Activated CD4-positive, alpha-beta T cell treated with anti-CD3 and anti-CD28 coated beads, Interleukin-2, amount 50 U/mL, for 16 hours (primary cell): ENCODE measurements around the gene TOM1L2.
"Not testable (repeated sequence)": the region's sequence is repeated elsewhere in the genome, so short reads cannot be mapped to it uniquely, and the experiment has no call there.

Experiments used
- DNase-seq: peaks from one replicate; pipeline ENCODE4 v3.0.0-alpha.2; 2020

TOM1L2 gene

DNA sequence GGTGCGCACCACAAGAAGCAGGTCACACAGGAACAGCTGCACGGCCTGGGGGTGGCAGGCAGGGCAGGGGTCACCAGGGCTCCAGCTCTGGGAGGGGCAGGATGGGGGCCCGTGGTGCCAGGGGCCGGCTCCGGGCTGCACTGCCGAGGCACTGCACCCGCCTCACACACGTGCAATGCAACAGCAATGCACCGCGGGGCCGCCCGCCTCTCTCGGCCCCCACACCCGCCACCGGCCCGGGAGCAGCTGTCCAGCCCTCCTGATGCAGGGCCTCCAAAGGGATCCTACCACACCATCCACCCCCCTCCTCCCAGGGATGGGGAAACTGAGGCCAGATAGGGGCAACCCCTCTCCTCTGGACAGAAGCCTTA is 158.5 kb downstream of the TOM1L2 start:
- no peak for DNase-seq

DNA sequence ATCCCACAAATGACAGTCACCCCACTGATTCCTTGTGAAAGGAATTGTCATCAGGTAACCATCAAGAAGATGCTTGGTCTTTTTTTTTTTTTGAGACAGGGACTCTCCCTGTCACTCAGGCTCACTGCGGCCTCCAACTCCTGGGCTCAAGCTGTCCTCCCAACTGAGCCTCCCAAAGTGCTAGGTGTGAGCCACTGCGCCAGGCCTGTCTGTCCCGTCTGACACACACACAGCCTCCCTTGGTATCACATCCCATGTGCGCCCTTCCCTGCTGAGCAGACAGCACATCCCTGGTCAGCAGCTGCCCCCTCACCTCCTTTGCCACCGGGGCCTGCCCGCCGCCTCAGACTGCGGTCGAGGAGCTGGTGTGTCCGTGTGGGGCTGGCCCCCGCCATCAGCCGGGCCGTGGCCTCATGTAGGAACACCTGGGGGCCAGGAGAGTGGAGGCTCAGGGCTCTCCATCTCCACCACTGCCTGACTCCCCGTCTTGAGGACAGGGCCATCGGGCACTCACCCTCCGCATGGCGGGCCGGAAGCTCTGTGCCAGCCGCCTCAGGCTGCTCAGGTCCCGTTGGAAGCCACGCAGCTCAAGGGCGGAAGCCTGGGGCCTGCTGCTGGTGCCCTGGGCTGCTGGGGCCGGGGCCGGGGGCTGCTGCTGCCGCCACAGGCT is 159.0 kb downstream of the TOM1L2 start:
- DNase-seq: no peak

DNA sequence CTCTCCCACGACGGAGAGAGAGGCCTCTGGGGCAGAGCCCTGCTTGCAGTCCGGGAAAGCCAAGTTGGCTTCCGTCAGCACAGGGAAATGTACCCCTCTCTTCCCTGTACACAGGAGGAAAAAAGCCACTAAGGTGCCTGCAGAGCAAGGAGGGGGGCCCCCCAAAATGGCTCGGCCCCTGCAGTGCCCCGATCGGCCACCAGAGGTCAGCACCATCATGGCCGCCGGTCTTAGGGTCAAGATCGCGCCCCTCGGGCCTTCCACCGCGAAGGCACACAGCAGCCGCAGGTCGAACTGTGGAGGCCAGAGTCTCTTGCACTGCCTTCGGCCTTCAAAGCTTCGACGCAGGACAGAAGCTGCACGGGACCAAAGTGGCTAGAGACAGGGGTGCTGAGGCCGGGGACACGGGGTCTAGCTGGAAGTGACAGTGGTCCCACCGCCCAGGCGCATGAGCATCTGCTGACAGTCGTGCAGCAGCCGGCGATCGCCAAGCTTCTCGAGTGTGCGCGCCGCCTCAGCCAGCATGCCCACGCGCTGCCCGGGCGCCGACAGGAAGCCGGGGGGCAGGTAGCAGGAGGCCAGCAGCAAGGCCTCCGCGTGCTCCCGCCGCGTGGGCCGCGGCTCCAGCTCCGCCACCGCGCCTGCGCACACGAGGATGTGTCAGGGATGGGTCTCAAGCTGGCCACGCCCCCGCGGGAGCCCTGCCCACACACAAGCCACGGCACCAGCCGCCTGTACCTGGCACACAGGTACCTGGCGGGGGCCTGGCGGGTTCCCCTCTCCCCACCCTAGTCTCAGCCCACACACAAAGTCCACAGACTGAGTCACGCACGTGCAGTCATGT is 159.8 kb downstream of the TOM1L2 start:
- peak; percentile 48 for DNase-seq

DNA sequence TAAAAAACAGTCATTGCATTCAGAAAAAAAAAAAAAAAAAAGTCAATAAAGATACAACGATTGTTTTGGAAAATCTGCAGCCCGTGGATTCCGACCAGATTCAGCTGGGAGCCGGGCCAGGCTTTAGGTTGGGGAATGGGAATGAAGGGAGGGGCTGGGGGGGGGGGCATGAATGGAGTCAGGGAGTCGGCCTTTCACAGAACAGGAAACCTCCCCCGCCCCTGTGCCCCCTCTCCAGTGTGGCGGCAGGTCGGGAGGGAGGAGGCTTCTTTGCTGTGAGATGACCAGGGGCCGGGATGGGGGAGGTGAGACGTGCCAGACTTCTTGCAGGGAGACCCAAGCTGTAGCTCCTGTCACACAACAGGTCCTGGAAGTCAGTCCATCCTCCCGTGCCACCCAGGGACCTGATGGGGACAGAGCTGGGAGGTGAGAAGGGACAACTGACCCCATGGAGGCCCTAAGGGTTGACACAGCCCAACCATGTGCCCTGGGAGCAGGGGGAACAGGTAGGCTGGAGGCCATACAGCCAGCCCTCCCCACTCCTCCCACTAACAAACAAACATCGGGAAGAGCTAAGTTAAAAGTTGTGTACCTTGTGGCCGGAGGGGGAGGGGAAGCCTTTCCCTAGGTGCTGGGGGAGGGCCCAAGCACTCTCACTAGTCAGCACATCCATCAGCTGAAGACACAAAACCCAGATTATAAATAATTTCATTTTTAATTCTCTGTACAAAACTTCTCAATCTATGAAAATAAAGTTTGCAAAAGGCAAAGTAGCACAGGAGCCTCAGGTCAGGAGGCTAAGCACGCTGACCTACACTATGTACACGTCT is 160.6 kb downstream of the TOM1L2 start:
- DNase-seq: no peak

DNA sequence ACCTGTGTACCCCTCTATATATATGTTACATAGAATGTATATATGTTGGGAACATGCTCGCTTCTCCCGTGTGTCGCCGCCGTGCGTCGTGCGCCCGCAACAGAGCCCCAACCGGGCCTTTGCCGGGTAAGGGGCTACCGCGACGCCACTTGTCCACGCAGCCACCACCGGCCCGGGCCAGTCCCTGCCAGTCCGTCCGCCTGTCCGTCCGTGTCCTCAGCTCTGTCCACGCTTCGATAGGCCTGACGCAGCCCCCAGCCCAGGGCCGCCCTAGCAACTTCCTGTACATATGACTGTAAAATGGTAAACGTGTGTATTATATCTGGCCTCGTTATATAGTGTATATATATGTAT is 161.3 kb downstream of the TOM1L2 start:
- no peak for DNase-seq

DNA sequence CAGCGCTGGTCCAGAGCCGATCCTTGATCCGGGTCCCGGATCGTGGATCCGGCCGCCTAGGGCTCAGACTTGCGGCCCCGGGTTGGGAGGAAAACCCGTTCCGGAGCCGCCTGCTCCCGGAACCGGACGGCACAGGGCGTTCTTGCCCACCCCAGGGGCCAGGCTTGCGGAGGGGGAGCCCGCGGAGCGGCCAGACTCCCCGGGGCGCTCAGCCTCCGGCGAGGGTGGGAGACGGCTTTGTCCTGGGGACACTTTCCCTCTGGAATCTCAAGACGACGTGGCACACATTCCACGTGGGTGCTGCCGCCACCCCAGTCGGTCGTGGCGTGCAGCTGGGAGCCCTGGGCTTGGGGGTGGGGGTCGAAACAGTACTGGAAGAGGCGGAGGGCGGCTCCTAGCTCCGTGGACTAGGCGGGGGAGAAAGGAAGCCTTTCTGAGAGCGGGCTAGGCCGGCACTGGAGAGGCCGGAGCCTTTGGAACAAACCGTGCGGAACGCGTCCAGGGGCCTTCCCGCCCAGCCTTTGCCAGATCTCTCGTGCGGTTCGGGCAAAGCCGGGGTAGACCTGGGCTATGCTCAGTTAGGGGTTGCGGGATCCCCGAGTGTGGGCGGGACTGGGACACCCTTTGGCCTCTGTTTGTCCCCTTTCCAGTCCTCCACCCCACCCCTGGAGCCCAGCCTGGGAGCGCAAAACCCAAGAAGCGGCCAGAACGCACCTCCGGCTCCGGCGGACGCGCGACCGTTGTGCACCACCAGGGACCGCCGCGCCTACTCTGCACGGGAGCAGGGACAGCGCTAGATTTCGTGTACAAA is 161.9 kb downstream of the TOM1L2 start:
- no peak for DNase-seq

DNA sequence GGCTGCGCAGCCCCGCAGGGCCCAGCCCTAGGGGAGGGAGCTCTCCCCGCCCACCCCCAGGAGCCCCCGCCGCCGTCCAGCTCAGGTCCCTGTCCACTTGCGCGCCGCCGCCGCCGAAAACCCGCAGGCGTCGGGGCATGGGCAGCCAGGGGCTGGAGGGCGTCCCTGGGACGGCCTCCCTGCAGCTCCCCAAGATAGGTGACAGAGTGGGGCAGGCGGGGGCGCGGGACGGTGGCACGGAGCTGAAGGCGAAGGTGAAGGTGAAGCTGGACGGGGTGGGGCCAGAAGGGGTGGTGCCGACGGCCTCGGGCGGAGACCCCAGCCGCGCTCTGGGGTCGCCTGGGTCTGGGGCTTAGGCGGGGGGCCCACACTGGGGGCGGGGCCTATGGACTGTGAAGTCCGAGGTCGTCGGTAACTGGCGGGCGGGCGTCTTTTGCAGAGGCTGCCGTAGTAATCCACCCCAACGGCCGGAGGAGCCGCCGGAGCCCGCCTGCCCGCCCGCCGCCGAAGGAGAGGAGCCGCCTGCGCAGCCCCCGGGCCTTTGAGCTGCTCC is 162.6 kb downstream of the TOM1L2 start:
- DNase-seq: no peak

DNA sequence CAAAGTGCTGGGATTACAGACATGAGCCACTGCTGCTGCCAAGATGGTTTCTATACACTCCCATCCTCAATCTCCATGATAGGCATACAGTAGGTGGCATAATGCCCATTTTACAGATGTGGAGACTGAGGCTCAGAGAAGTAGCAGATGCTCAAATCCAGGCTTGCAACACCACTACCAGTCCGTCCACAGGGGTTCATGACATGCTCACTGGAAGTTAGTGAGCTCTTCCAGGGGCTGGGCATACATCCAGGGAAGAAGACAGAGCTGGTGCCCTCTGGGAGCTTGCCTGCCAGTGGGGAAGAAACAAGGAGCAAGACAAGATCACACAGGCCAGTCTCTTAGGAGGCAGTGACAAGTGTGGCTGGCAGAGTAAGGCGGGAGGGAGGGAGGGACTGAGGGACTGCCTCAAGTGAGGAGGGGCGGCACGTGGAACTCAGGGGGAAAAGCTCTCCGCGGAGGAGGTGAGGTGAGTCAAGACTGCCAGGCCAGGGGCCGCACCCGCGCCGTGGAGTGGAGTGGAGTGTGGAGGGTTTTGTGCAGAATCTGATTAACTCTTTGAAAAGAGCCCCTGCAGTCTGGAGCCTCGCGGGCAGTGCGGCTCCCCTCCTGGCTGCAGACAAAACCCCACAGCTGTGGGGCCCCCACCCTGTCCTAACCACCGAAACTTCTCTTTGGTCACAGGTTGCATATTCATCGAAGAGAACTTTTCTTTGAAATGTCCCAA is 163.3 kb downstream of the TOM1L2 start:
- DNase-seq: no peak

DNA sequence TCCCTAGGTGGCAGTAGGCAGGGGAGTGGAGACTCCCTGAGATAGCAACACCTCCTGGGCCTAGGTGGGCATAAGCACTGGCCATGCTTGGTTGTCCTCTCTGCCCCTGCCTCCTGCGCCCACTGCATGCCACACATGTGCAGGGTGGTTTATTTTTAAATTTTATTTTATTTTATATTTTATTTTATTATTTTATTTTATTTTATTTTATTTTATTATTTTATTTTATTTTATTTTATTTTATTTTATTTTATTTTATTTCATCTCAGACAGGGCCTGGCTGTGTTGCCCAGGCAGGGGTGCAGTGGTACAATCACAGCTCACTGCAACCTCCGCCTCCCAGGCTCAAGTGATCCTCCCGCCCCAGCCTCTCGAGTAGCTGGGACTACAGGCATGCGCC is 164.0 kb downstream of the TOM1L2 start:
- DNase-seq: not testable (repeated sequence)

DNA sequence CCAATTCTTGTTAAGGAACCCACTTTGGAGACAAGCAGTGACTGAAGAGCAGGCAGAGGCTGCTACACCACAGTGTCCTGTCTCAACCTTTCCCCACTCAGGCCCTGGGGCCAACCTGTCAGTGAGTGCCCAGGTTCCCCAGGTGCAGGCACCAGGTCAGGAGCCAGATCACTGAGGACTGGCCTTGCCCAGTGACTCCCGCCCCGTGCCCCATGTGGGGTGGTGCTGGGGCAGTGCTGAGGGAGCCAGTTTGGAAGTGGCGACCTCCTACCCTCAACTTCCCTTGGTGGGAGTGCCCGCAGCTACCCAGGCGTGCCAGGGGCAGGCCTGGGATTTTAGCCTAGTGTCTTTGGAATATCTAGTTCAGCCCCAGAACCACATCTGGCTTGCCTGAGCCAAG is 164.8 kb downstream of the TOM1L2 start:
- DNase-seq: no peak

DNA sequence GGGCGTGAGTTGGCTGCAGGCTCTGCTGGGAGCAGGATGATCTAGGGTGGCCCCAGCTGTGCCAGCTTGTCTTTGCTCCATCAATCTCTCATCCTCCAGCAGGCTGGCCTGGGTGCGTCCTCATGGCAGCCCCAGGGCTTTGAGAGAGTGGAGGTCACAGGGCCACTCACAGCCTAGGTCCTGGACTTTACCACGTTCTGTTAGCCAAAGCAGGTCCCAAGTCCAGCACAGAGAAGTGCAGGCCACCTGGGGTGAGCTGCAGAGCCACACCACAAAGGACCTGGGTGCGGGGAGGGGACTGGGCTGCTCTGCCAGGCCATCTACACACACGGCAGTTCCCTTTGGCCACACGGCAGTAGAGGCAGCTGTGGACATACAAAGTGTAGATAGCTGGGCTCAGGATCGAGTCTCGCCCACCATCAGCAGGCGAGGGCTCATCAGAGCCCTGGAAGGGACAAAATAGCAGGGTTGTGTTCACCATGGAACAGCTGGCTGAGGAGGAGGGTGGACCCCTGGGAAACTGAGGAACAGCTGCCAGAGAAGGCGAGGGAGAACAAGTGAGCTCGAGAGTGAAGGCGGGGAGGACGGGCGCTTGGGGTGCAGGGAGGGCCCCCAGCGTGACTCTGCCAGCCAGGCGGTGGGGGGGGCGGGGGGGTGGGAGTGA is 165.5 kb downstream of the TOM1L2 start:
- DNase-seq: no peak

DNA sequence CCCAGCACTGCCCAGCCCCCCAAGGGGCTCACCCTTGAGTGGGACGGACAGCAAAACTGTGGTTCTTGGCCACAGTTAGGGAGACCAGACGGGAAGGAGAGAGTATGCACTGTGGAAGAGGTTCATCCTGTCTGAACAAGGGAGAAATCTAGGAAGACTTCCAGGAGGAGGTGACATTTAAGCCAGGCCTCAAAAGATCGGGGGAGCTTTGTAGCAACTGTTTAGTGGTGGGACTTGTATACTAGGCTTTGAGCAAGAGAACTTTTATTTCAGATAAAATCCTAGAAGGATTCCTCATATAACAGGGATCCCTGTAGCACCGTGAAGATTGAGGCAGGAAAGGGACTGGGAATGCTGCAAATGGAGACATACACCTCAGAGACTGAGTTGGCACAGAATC is 166.2 kb downstream of the TOM1L2 start:
- no peak for DNase-seq

DNA sequence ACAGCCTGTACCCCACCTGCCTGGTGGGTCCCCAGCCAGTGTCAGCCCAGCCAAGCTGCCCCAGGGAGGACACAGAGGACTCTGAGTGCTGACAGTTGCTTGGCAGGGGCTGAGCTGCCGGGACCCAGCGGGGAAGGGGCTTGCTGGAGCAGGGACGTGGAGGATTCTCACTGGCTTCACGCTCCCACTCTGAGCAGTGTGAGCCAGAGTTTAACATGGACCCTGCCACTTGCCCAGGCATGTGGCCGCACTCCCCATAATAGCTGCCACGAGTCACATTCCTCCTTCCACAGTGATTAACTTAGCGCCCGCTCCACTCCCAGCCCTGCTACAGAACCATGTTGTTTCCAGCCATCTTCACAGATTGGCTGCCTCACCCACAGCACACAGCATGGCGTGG is 166.6 kb downstream of the TOM1L2 start:
- no peak for DNase-seq

DNA sequence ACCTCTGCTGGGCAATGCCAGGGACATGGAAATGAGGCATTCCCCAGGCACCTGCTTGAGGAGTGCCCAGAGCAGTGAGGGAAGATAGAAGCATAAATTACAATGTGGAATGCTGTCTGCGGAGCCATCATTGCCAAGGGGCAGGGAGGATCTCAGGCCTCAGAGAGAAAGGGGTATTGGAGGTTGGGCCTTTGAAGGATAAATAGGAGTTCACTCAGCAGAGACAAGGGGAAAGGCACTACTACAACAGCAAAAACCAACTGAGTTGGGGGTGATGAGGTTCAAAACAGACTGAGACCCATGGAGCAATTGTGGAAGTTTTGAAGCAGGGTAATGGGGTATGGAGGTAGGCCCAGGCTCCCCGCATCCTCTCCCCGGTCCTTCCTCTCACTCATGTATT is 168.2 kb downstream of the TOM1L2 start:
- no peak for DNase-seq

DNA sequence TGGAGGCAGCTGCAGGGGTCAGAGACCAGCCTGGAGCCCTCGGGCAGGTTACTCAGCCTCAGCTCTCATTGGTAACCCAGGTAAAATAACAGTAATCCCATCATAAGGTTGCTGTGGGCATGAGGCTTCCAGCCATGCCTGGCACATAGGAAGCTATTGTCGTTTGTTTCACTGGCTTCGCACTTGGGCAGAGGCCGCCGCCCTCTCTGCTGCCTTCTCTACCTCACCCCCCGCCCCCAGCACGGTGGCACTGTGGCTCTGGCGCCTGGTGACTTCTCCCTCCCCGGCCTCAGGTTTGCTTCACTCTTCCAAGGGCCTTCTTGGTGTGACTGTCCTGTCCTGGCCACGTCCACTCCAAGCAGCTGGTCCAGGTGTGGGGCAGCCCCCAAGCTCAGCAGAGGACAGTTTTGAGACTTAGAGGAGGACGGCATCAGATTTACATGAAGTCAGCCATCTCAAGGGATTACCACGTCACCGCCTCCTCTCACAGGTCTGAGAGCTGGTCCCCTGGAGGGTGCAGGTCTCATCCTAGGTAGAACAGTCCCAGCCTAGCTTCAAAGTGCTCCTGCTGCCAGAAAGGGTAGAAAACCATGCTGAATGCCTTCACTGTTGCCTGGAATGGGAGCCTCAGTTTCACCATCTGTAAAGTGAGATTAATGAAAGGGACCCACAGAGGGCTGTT is 170.3 kb downstream of the TOM1L2 start:
- no peak for DNase-seq

DNA sequence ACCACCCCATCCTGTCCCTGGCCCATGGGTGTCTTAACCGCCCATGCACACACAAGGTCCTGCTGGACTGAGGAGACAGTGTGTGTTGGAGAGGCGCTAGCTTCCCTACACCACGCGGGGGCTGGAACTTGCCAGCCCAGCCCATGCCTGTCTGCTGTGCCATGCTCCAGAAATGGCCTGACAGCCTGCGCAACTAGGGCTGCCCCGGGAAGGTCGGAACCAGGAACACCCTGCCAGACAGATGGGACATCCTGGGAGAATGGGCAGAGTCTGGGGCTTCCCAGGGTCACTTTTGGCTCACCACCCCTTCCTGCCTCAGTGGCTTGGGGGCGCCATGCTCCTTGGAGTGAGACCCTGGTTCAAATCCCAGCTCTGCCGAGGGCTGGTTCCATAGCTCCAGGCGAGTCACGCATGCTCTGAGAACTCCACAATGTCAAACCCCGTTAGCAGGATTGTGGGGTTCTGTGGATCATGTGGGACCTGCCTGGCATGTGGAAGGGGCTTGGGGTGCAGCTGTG is 171.6 kb downstream of the TOM1L2 start:
- no peak for DNase-seq

DNA sequence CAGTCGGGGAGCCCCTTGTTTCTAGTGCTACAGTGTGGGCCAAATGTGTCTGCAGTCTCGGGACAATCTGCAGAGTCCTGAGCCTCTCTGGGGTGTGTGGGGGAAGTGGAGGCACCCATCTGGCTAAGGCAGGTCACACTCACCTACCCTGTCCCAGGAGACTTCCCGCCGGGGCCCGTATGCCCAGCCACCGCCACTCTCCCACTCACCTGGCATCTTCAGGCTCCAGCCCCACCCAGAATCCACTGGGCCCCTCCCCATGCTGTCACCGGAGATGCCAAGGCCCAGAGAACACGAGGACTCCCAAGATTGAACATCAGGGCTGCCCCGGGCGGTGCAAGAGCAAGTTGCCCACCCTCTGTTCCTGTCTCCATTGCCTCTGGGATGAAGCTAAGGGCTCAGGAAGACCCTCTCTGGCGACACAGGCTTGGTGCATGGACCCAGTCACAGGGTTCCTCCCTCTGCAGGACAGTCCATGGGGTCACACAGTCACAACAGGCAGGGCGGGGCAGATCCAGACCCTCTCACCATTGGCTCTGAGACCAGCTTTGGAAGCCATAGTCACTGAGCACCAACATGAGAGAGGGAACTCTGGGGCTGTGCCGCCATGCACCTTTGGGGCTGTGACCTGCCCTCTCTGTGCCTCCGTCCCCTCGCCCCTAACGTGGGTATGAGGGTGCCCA is 173.5 kb downstream of the TOM1L2 start:
- no peak for DNase-seq

DNA sequence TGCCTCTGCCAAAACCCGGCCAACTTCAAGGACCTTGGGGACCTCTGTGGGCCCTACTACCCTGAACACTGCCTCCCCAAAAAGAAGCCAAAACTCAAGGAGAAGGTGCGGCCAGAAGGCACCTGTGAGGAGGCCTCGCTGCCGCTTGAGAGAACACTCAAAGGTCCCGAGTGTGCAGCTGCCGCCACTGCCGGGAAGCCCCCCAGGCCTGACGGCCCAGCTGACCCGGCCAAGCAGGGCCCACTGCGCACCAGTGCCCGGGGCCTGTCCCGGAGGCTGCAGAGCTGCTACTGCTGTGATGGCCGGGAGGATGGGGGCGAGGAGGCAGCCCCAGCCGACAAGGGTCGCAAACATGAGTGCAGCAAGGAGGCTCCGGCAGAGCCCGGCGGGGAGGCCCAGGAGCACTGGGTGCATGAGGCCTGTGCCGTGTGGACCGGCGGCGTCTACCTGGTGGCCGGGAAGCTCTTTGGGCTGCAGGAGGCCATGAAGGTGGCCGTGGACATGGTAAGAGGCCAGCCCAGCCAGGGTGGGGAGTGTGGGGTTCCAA is 174.1 kb downstream of the TOM1L2 start:
- DNase-seq: no peak

DNA sequence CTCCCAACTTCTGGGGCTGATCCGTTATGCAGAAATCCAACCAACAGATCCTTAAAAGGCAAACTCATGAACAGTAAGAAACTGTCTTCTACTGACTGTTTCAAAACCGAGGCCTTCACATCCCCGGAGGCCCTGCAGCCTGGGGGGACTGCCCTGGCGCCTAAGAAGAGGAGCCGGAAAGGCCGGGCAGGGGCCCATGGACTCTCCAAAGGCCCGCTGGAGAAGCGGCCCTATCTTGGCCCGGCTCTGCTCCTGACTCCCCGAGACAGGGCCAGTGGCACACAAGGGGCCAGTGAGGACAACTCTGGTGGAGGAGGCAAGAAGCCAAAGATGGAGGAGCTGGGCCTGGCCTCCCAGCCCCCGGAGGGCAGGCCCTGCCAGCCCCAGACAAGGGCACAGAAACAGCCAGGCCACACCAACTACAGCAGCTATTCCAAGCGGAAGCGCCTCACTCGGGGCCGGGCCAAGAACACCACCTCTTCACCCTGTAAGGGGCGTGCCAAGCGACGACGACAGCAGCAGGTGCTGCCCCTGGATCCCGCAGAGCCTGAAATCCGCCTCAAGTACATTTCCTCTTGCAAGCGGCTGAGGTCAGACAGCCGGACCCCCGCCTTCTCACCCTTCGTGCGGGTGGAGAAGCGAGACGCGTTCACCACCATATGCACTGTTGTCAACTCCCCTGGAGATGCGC is 174.9 kb downstream of the TOM1L2 start:
- no peak for DNase-seq
